NCI-H2196 treated with DMSO at 0.1 percent for 48 hours (cell line): ENCODE measurements around the gene SPECC1.
"Not testable (repeated sequence)": the region's sequence is repeated elsewhere in the genome, so short reads cannot be mapped to it uniquely, and the experiment has no call there.

Source experiments
- DNase-seq: peaks from one replicate; lab custom pipeline; 2025; ENCODE audit not compliant: unreplicated experiment; lab: John Stamatoyannopoulos, UW

Gene SPECC1

GRCh38 chr17:20302246-20302917, 293.2 kb downstream of the SPECC1 start:
- no peak for DNase-seq

GRCh38 chr17:20304961-20305360, 295.8 kb downstream of the SPECC1 start:
- no peak for DNase-seq

- DNase-seq = no peak
These were observed 297.8 kb downstream of the SPECC1 start for GRCh38 chr17:20306924-20307323.

GRCh38 chr17:20307326-20307910, 298.3 kb downstream of the SPECC1 start:
- no peak for DNase-seq

GRCh38 chr17:20310481-20310880, 301.3 kb downstream of the SPECC1 start:
- DNase-seq = no peak

- DNase-seq = no peak
These were observed 304.1 kb downstream of the SPECC1 start for GRCh38 chr17:20313306-20313705.

GRCh38 chr17:20313891-20314290, 304.7 kb downstream of the SPECC1 start:
- no peak for DNase-seq

GRCh38 chr17:20314834-20315233, 305.7 kb downstream of the SPECC1 start:
- DNase-seq = no peak

GRCh38 chr17:20315311-20315710, 306.2 kb downstream of the SPECC1 start:
- no peak for DNase-seq

GRCh38 chr17:20315821-20316220, 306.7 kb downstream of the SPECC1 start:
- no peak for DNase-seq

- DNase-seq = not testable (repeated sequence)
These were observed 311.5 kb downstream of the SPECC1 start for GRCh38 chr17:20320535-20321229.

GRCh38 chr17:20321357-20321756, 312.2 kb downstream of the SPECC1 start:
- DNase-seq = not testable (repeated sequence)

- not testable (repeated sequence) for DNase-seq
These were observed 318.6 kb downstream of the SPECC1 start for GRCh38 chr17:20327739-20328138.

- not testable (repeated sequence) for DNase-seq
These were observed 342.2 kb downstream of the SPECC1 start for GRCh38 chr17:20351405-20351804.

- not testable (repeated sequence) for DNase-seq
These were observed 343.4 kb downstream of the SPECC1 start for GRCh38 chr17:20352567-20352966.

GRCh38 chr17:20363846-20364245, 354.7 kb downstream of the SPECC1 start:
- not testable (repeated sequence) for DNase-seq
